Effector memory CD8-positive, alpha-beta T cell (primary cell): ENCODE measurements around the gene ANKS1A.
"Not testable (repeated sequence)": the region's sequence is repeated elsewhere in the genome, so short reads cannot be mapped to it uniquely, and the experiment has no call there.

Experiments used
- ATAC-seq: fragments of 150-1000 bp; cut with Tn5 transposase; replicated peaks from 2 replicates; pipeline ENCODE4 v1.10.0; 2021; ENCODE audit warnings: mild to moderate bottlenecking, moderate library complexity
- DNase-seq, 3 experiments: peaks; one replicate each; pipeline ENCODE4 v3.0.0; 2021
- H3K27ac Mint-ChIP-seq, 2 donors: one replicate each; pipeline ENCODE4 v1.8.0; 2022; ENCODE audit warnings: mild to moderate bottlenecking in 2 of 2, mixed read lengths in 2 of 2, moderate library complexity in 2 of 2
- H3K27me3 Mint-ChIP-seq, 2 donors: one replicate each; pipeline ENCODE4 v1.8.0; 2022; ENCODE audit warnings: mixed read lengths in 2 of 2
- H3K36me3 Mint-ChIP-seq: one replicate; pipeline ENCODE4 v1.8.0; 2022; ENCODE audit warnings: mild to moderate bottlenecking, moderate library complexity, mixed read lengths; ENCODE audit not compliant: insufficient read depth
- H3K4me1 Mint-ChIP-seq, 2 donors: one replicate each; pipeline ENCODE4 v1.8.0; 2022; ENCODE audit warnings: low read depth in 2 of 2, mixed read lengths in 2 of 2
- H3K4me3 Mint-ChIP-seq, 2 donors: one replicate each; pipeline ENCODE4 v1.8.0; 2022; ENCODE audit warnings: mild to moderate bottlenecking in 2 of 2, mixed read lengths in 2 of 2, moderate library complexity in 2 of 2
- H3K9me3 Mint-ChIP-seq, 2 donors: one replicate each; pipeline ENCODE4 v1.8.0; 2022; ENCODE audit warnings: mixed read lengths in 2 of 2

ANKS1A gene

DNA sequence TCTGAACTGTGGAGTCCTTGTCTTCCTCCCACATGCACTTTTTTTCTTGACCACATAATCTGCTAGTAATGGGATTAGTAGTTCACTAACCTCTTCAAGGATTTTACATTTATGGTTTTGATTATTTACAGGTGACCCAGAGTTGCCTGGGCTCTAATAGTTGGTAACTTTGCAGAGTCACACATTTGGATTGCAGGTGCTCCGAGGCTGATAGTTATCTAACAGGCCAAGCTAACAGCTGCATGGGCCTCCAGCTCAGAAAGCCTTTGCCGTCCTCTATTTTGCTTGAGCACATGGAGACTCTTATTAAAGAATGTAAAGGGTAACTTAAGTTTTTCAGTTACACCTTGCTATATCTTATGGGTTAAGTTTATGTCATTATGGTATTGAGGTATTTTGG, 95.4 kb downstream of the ANKS1A start:
- H3K27me3 Mint-ChIP-seq, result no peaks in the 10 kb centered on the region
- DNase-seq (no peak), ATAC-seq (no peak)
- peaks cover 13% of the 10 kb centered on the region for H3K36me3 Mint-ChIP-seq
- no peaks in the 10 kb centered on the region for H3K4me1 Mint-ChIP-seq
- no peak overlapping the region for H3K27ac Mint-ChIP-seq
- H3K4me3 Mint-ChIP-seq, result no peak overlapping the region
- H3K9me3 Mint-ChIP-seq, result no peaks in the 10 kb centered on the region

DNA sequence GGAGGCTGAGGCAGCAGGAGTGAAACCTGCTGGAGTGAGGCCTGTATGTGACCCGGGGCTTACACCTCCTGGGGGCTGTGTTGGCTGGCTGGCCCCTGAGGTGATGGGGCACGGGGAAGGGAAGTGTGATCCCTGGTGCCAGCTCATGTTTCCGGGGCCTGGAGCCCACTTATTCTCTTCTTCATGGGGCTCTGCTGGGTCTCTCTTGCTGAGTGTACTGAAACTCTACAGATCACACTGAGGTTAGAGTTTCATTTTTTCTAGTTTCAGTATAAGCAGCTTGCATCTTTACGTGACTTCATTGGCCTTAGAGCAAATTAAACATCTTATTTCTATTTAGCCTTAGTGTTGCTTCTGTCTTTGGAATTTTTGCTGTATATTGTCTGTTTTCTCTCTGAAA, 96.2 kb downstream of the ANKS1A start:
- Mint-ChIP-seq H3K36me3 (peaks cover 17% of the 10 kb centered on the region), H3K4me1 (no peaks in the 10 kb centered on the region), H3K27me3 (no peaks in the 10 kb centered on the region), H3K27ac (peak overlapping the region in 1 of 2 donors; percentile 29), H3K4me3 (no peak overlapping the region), H3K9me3 (no peaks in the 10 kb centered on the region)
- DNase-seq (no peak), ATAC-seq (no peak)

DNA sequence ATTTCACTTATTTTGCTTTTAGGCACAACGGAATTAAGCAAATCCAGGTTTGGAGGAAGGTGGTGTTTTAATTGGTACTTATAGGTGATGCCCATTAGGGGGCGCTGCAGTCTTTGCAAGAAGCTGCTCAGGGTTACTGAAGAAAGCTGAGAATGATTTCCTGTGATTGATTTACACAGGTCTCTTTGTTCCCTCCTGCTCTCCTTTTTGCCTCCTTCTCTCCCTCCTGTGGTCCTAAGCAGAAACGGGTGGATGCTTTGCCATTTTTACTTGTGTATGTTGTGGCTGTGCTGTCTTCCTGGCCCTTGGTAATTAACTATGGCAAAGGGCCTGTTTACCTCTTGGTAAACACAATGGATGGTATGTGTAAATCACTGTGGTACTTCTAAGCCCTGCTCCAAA, 97.8 kb downstream of the ANKS1A start:
- Mint-ChIP-seq H3K4me3 (no peak overlapping the region), H3K36me3 (peaks cover 20% of the 10 kb centered on the region), H3K27me3 (no peaks in the 10 kb centered on the region), H3K4me1 (no peaks in the 10 kb centered on the region), H3K27ac (no peak overlapping the region), H3K9me3 (no peaks in the 10 kb centered on the region)
- DNase-seq, result peak; percentile 44 to 46 (median 45)
- peak; percentile 66 for ATAC-seq

DNA sequence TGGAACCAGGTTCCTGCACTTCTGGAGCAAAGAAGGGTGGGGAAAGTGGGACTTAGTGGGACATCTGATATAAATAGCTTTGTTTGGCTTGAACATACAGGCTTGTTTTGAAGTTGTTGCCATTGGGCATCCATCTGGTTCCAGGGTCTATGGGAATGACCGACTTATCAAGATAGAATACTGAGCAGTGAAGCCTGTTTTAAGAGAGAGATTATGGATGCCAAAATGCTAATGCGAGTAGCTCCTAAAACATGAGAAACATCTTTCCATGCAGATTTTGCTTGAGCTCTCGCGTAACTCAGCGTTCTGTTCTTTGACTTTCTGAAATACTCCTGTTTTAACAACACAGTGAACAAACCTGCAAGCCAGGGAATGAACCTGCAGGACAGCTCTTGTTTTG, 98.5 kb downstream of the ANKS1A start:
- Mint-ChIP-seq H3K4me3 (no peak overlapping the region), H3K4me1 (no peaks in the 10 kb centered on the region), H3K36me3 (peaks cover 20% of the 10 kb centered on the region), H3K27ac (no peak overlapping the region), H3K9me3 (no peaks in the 10 kb centered on the region), H3K27me3 (no peaks in the 10 kb centered on the region)
- ATAC-seq (no peak), DNase-seq (no peak)

DNA sequence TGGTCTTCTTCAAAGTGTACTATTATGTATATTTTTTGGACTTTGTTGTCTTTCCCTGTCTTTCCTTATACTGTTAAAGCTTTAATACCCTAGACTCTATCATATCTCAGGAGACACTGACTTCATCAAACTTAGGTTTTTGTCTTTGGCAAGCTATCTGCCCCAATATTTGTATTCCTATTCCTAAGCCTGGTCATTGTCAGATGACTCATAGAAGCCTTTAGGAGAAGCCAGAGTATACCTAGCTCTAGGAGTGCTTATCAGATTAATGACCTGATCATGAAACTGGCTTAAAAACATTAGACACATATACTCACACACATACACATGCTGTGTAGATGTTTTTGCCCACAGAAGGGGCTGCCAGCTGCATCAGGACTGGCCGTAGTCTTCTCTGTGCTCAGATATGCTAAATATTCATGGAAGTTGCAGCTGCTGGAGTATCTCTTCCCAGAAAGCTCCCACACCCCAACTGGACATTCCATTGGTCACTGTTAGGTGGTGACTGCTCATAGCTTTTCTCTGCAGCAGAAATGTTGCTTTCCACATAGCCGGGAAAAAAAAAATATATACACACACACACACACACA, 102.0 kb downstream of the ANKS1A start:
- Mint-ChIP-seq H3K36me3 (peaks cover 16% of the 10 kb centered on the region), H3K4me3 (no peak overlapping the region), H3K27me3 (no peaks in the 10 kb centered on the region), H3K27ac (no peak overlapping the region), H3K9me3 (no peaks in the 10 kb centered on the region), H3K4me1 (peaks cover 0 to 2% of the 10 kb centered on the region in 2 donors)
- DNase-seq (no peak), ATAC-seq (no peak)

DNA sequence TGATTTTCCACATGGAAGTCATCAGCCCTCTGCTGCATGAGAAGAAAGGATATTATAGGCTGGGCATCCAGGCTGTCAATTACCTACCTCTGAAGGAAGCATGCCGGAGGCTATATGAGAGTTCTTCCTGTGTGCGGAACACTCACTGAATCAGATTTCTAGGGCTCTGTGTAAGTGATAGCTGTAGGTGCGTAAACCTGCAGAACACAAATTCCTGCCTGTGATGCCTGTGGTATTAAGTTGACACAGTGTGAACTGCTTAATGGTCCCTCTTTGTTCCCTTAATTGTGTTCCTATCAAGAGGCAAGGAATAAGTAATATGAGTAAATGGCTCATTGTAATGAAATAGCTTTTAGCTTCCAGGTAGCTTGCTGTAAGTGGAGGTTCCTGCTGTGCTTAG, 103.3 kb downstream of the ANKS1A start:
- Mint-ChIP-seq H3K27me3 (no peaks in the 10 kb centered on the region), H3K36me3 (peaks cover 16% of the 10 kb centered on the region), H3K4me1 (peaks cover 0 to 2% of the 10 kb centered on the region in 2 donors), H3K9me3 (no peaks in the 10 kb centered on the region), H3K27ac (no peak overlapping the region), H3K4me3 (no peak overlapping the region)
- no peak for DNase-seq
- ATAC-seq, result no peak

DNA sequence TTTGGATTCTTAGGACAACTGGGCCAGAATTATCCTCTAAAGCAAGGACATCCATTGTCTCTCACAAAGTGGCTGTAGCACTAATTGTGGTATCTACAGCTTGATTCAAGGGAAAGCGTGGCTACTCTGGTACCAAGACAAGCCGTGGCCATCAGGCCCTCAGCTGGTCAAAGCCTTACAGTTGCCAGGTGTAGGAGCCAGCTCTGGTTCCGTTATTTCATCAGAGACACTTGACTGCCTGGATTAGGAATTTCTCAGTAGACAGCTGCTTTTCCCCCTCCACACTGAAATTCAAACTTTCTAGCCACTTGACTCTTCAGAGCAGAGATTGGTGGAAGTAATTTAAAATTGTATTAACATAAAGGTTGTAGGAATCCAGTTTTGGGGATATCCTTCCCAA, 104.2 kb downstream of the ANKS1A start:
- no peak overlapping the region for H3K27ac Mint-ChIP-seq
- no peak overlapping the region for H3K4me3 Mint-ChIP-seq
- DNase-seq (no peak), ATAC-seq (no peak)
- H3K9me3 Mint-ChIP-seq, result no peaks in the 10 kb centered on the region
- peaks cover 0 to 2% of the 10 kb centered on the region in 2 donors for H3K4me1 Mint-ChIP-seq
- H3K27me3 Mint-ChIP-seq, result no peaks in the 10 kb centered on the region
- H3K36me3 Mint-ChIP-seq, result peaks cover 16% of the 10 kb centered on the region

DNA sequence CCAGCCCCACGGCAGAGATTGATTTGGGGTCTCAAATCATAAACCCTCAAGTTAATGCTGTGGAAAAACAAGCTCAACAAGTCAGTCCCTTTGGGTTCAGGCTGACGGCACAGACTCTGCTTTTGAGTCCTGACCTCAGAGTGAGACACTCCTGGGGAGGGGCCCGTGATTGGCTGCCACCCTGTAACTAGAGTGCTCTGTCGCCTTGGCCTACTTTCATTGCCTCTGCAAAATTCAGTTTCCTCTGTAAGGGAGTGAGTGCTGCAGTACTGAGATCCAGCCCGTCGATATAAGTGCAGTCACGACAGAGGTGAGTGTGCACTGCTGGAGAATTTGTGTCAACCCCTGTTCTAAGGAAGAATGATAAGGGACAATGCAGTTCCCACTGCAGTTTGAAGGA, 105.6 kb downstream of the ANKS1A start:
- peaks cover 13% of the 10 kb centered on the region for H3K36me3 Mint-ChIP-seq

DNA sequence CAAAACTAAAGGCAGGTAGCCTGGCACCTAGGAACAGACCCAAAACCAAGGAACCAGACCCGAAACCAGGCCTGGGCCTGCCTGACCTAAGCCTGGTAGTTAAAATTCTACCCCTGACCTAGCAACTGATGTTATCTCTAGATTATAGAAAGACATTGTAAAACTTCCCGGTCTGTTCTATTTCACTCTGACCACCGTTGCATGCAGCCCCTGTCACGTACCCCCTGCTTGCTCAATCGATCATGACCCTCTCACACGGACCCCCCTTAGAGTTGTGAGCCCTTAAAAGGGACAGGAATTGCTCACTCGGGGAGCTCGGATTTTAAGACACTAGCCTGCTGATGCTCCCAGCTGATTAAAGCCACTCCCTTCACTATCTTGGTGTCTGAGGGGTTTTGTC, 109.4 kb downstream of the ANKS1A start:
- H3K27ac Mint-ChIP-seq, H3K36me3 Mint-ChIP-seq, ATAC-seq, H3K4me3 Mint-ChIP-seq, H3K4me1 Mint-ChIP-seq, DNase-seq, H3K9me3 Mint-ChIP-seq, H3K27me3 Mint-ChIP-seq: not testable (repeated sequence)

More for the DNA sequence above, 105.6 kb downstream of the ANKS1A start:
- Mint-ChIP-seq H3K4me3 (peak overlapping the region in 1 of 2 donors; percentile 4), H3K9me3 (no peaks in the 10 kb centered on the region), H3K27me3 (no peaks in the 10 kb centered on the region), H3K4me1 (peaks cover 0 to 3% of the 10 kb centered on the region in 2 donors), H3K27ac (peak overlapping the region in 1 of 2 donors; percentile 51)
- ATAC-seq (peak; percentile 89), DNase-seq (peak in 1 of 3 experiments; percentile 11)

DNA sequence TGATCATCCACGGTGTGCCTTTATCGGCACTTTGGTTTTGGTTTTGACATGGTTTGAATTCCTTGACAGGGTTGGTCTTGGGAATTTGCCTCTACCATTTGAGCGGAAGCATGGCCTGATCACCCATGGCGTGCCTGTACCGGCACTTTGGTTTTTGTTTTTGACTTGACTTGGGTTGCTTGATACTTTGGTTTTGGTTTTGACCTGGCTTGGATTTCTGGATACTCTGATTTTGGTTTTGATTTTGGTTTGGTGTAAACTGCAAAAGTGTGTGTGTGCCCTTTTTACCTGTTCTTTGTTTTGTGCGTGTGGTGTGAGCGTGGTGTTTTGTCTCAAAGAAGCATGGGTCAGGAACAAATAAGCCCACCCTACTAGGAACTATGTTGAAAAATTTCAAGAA, 110.1 kb downstream of the ANKS1A start:
- peak overlapping the region in 1 of 2 donors; percentile 14 for H3K27ac Mint-ChIP-seq
- H3K4me1 Mint-ChIP-seq, H3K9me3 Mint-ChIP-seq, H3K27me3 Mint-ChIP-seq, H3K36me3 Mint-ChIP-seq, H3K4me3 Mint-ChIP-seq, DNase-seq, ATAC-seq: not testable (repeated sequence)

DNA sequence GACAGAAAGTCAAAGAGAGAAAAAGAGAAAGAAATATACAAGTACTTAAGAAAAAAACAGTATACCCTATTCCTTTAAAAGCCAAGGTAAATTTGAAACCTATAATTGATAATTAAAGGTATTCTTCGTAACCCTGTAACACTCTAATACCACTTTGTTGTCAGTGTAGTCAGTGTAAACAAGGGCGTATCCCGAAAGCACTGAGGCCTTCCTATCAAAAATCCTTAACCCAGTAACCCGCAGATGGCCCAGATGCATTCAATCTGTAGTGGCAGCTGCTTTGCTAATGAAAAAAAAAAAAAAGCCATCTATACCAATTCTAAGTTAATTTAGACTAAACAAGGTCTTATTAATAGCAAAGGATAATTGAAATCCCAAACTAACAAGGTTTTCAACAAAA, 110.9 kb downstream of the ANKS1A start:
- not testable (repeated sequence) for H3K36me3 Mint-ChIP-seq, H3K27me3 Mint-ChIP-seq, ATAC-seq, DNase-seq, H3K4me1 Mint-ChIP-seq, H3K9me3 Mint-ChIP-seq, H3K4me3 Mint-ChIP-seq
- peak overlapping the region; percentile 14 to 24 for H3K27ac Mint-ChIP-seq

DNA sequence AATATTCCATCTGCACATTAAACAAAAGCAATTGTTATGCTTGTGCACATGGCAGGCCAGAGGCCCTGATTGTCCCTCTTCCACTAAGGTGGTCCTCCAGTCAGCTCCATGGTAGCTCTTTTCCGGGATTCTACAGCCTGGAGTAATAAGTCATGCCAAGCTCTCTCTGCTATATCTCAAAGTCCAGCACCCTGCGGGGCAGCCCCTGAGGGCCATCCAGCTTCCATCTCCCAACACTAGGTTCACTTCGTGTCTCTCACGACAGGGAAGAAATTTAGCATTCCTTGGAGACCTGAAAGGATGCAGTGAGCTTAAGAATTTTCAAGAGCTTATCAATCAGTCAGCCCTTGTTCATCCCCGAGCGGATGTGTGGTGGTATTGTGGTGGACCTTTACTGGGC, 112.3 kb downstream of the ANKS1A start:
- H3K27ac Mint-ChIP-seq, H3K4me1 Mint-ChIP-seq, DNase-seq, H3K36me3 Mint-ChIP-seq, H3K4me3 Mint-ChIP-seq, H3K27me3 Mint-ChIP-seq, ATAC-seq, H3K9me3 Mint-ChIP-seq: not testable (repeated sequence)

DNA sequence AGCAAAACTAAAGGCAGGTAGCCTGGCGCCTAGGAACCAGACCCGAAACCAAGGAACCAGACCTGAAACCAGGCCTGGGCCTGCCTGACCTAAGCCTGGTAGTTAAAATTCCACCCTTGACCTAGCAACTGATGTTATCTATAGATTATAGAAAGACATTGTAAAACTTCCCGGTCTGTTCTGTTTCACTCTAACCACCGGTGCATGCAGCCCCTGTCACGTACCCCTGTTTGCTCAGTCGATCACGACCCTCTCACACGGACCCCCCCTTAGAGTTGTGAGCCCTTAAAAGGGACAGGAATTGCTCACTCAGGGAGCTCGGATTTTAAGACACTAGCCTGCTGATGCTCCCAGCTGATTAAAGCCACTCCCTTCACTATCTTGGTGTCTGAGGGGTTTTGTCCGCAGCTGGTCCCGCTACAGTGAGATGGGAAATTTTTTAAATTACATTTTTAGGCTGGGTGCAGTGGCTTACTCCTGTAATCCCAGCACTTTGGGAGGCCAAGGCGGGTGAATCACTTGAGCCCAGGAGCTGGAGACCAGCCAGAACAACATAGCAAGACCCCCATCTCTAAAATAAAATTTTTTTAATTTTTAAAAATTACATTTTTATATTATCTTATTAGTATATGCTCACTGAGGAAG, 115.0 kb downstream of the ANKS1A start:
- not testable (repeated sequence) for H3K36me3 Mint-ChIP-seq, H3K4me1 Mint-ChIP-seq, H3K27ac Mint-ChIP-seq, H3K4me3 Mint-ChIP-seq, H3K27me3 Mint-ChIP-seq, DNase-seq, ATAC-seq, H3K9me3 Mint-ChIP-seq

DNA sequence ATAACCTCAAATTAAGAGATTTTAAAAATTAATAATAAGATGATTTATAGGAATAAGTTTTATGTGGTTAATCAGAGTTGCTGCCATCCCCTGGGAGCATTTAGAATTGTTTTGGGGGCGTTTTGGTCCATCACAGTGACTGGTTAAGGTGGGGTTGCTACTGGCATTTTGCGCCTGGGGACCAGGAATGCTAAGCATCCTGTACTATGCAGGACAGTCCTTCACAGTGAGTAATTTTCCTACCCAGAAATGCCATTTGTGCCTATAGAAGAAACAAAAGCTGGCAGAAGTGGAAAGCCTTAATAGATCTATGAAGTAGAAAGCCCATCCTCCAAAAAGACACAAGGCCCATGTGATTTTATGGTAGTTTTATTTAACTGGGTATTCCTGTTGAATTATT, 118.0 kb downstream of the ANKS1A start:
- H3K27me3 Mint-ChIP-seq, result no peaks in the 10 kb centered on the region
- ATAC-seq, result no peak
- no peaks in the 10 kb centered on the region for H3K4me1 Mint-ChIP-seq
- peaks cover under 1% of the 10 kb centered on the region for H3K36me3 Mint-ChIP-seq
- no peak overlapping the region for H3K4me3 Mint-ChIP-seq
- H3K27ac Mint-ChIP-seq, result no peak overlapping the region
- no peaks in the 10 kb centered on the region for H3K9me3 Mint-ChIP-seq
- no peak for DNase-seq
